Astrocyte (in vitro differentiated cells and primary cell): ENCODE data around the gene PTPRN2.

Source experiments
- CTCF ChIP-seq: IDR thresholded peaks from 2 replicates; pipeline ENCODE4 v1.5.1; 2011; ENCODE audit warnings: low read depth, mild to moderate bottlenecking, inconsistent platforms, low read length, moderate library complexity; ENCODE audit not compliant: insufficient read depth
- EZH2 ChIP-seq: IDR thresholded peaks from 2 replicates; pipeline ENCODE4 v1.6.1; 2012; ENCODE audit warnings: mild to moderate bottlenecking, low read length, inconsistent platforms; ENCODE audit not compliant: insufficient read depth

DNA sequence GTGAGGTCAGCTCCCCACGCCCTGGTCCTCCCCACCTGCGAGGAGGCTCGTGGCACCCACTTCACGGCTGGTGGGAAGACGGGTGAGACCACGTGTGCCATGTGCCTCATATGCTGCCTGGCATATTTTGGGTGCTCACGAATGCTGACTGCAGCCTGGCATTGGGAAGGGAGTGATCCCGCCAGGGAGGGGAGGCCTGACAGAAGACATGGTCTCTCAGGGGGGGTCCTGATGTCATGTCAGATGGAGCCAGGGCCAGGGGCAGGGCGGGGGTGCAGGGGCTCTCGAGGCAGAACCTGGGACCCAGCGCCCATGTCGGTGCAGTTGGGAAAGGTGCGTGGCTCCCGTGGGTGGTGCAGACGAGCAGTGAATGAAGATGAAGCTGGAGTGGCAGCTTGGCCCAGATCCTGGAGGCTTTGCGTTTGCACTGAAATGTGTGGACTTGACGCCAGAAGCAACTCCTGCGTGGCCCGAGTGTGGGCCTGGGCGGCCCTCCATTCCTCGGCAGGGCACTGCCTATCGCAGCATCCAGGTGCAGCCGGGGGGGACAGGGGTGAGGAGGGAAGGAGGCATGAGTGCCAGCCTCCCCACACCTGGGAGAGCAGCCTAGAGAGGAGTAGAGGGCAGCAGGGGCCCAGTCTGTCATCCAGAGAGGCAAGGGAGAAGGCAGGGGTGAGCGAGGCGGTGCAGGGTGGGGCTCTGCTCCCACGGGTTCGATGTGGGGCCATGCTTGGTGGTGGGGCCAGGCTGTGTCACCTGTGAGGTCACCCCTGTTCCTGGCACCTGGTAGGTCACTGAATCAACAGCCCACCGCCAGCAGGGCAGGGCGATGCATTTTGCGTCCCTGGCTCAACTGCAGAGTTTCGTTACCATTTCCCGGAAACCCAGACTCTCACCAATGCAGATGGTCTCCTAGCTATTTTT is 865.2 kb downstream of the PTPRN2 start:
- TF ChIP-seq CTCF (no peak), EZH2 (no peak)
